NCI-H524 treated with DMSO at 0.1 percent for 48 hours (cell line): ENCODE data around the gene CLDN1.
"Not testable (repeated sequence)": the region's sequence is repeated elsewhere in the genome, so short reads cannot be mapped to it uniquely, and the experiment has no call there.

Source experiments
- DNase-seq: peaks from one replicate; lab custom pipeline; 2025; lab: John Stamatoyannopoulos, UW

The CLDN1 gene

GRCh38 chr3:190291994-190292584, 30.2 kb downstream of the CLDN1 start:
- no peak for DNase-seq

DNA sequence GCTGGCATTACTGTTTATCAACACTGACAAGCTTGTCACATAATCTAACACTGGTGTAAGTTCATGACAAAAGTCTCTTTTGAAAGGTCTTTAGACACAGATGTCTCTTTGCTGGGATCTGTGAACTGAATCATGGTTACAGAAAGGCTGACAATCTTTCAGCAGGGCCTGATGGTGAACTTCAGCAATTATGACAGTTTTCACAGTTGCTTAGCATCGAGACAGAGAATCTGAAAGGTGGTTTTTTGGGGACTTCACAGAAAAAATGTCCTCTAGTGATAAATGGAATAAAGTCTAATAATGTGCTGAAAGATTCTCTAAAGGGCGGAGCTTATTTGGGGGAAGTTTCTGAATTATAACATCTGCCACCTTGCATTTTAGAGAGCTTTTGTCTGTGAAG, 32.3 kb downstream of the CLDN1 start:
- DNase-seq = no peak

GRCh38 chr3:190288836-190289235, 33.4 kb downstream of the CLDN1 start:
- DNase-seq = no peak

GRCh38 chr3:190286014-190286413, 36.2 kb downstream of the CLDN1 start:
- DNase-seq = no peak

DNA sequence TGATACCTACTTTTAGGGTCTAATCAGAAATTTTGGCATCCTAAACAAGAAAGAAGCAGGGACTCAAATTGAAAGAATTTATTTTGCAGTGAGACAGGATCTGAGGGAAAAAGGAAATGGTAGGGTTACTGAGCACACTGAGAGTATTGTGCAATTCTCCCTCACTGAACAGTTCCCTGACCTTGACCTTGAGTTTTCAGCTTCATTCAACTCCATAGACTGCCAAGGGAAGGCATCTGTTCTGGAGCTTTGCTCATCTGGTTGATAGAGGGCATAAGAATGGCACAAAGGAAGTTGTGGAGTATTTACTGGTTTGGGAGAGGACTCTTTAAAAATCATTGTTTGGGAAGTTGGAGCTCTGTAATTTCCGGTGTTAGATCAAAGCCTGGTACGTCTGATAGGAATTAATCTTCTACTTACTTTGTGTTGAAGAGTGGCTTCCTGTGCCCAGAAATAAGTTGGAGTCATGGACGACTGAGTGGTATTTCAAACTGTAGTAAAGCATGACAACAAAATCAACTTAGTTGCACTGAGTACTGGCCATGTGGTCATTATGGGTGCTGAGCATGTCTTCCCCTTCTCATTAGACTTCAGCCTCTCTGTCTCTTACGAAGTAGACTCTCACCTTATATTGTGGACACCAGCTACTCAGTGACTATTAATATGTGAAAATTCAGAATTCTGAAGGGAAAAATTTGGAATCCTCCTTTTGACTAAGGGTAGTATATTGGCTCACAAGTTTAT, 40.8 kb downstream of the CLDN1 start:
- no peak for DNase-seq

GRCh38 chr3:190279690-190280089, 42.6 kb downstream of the CLDN1 start:
- no peak for DNase-seq

- no peak for DNase-seq
Measured at GRCh38 chr3:190272747-190273146, 49.5 kb downstream of the CLDN1 start.

DNA sequence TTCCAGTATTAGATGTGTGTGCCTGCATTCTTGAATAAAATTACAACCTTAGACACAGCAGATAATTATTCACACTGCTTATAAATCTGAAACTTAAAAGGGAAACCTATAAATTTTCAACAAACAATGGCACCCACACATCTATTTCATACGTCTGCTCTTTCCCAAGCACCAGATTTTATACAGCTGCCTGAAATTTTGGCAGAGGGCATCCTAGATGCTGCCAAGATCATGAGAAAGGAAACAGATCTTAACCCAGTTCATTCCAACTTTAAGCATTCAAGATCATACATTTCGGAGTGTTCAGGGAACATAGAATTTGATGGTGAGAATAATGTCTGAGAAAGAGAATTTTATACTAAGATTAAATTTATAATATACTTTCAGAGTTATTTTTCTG, 53.1 kb downstream of the CLDN1 start:
- no peak for DNase-seq

DNA sequence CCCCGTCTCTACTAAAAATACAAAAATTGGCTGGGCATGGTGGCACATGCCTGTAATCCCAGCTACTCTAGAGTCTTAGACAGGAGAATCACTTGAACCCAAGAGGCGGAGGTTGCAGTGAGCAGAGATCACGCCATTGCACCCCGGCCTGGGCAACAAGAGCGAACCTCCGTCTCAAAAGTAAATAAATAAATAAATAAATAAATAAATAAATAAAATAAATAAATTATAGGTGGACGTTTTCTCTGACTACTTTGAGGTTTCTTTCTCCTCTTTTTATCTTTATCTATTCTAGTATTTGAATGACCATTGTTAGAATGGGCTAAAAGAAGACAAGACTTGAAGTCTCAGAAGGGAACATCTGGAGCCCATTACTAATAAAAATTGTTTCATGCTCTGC, 54.8 kb downstream of the CLDN1 start:
- not testable (repeated sequence) for DNase-seq

- no peak for DNase-seq
Measured at GRCh38 chr3:190266913-190267290, 55.3 kb downstream of the CLDN1 start.

- DNase-seq = no peak
Measured at GRCh38 chr3:190266265-190266912, 55.9 kb downstream of the CLDN1 start.

GRCh38 chr3:190265796-190266195, 56.5 kb downstream of the CLDN1 start:
- DNase-seq = no peak

DNA sequence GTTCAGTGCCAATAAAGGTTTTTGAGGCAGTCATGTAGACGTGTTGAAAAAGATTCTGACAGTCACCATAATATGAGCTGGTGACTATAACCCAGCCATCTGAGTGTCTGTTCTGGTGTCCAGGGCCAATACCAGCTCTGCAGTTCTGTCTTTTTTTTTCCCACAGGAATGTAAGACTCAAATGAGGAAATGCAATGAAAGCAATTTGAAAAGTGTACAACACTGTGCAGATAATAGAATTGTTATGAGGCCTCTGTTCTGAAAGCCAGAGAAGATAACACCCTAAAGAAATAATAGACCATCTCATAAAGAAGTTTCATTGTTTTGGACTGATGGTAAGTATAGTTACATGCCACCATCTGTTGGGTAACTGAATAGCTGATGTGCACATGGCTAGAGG, 57.1 kb downstream of the CLDN1 start:
- DNase-seq = no peak

GRCh38 chr3:190261740-190262139, 60.5 kb downstream of the CLDN1 start:
- no peak for DNase-seq

GRCh38 chr3:190261015-190261414, 61.2 kb downstream of the CLDN1 start:
- DNase-seq = no peak

DNA sequence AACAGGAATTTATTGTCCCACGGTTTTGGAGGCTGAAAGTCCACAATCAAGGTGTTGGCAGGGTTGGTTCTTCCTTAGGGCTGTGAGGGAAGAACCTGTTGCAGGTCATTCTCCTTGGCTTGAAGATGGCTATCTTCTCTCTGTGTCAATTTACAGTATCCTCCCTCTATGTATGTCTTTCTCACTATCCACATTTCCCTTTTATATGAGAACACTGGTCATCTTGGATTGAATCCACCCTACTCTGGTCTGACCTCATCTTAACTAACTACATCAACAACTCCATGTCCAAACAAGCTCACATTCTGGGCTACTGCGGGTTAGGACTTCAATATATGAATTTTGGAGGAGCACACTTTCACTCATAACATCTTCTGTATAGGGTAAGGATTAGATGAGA, 61.9 kb downstream of the CLDN1 start:
- DNase-seq = no peak

- DNase-seq = no peak
Measured at GRCh38 chr3:190258634-190259033, 63.6 kb downstream of the CLDN1 start.
